HTERT RPE-1 (cell line): ENCODE results near the gene ZNF366.

Source experiments
- in situ Hi-C: fragments of 300-500 bp; cut with MboI; formaldehyde crosslinking; loops from 4 replicates; pipeline ENCODE4 v1.14.3; 2020; ENCODE audit warnings: low sequenced_read_pairs

The ZNF366 gene

GRCh38 chr5:72472031-72472430 lies 35.2 kb downstream of the ZNF366 start:
- in situ Hi-C loops = no loop called here

DNA sequence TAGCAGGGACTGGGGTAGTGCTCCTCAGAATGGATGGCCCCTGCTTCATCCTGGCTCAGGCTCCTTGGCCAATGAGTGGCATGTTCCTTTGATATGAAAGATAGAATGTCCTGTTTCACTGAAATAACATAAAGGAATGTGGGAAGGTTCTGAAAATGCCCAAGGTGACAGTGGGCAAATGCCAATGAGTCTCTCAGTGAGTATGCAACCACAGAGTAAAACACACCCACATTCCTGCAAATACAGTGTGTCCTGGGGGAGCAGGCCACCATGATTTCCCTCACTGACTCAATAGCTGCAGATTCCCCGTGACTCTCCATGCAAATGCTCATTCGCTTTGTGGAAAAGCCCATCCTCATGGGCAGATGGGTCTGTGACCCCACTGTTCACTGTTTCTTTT lies 36.4 kb downstream of the ZNF366 start:
- in situ Hi-C loops = no loop called here

DNA sequence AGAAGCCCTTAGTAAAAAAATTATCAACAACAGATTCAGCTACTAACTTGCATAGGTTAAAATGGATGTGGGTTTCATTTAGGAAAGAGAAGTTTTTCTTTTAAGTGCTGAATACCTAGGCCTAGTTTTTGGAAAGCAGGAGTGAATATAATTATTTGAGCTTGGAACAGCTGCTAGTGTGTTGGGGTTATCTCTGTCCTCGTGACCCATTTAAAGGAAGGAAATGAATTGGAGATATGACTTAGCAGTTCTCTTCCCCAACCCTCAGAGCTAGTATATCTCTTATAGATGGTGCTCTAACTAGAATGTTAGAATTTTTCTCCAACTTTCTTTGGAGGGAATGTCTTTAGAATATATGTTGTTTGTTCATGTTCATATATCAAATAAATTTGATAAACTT lies 38.6 kb downstream of the ZNF366 start:
- in situ Hi-C loops = no loop called here

DNA sequence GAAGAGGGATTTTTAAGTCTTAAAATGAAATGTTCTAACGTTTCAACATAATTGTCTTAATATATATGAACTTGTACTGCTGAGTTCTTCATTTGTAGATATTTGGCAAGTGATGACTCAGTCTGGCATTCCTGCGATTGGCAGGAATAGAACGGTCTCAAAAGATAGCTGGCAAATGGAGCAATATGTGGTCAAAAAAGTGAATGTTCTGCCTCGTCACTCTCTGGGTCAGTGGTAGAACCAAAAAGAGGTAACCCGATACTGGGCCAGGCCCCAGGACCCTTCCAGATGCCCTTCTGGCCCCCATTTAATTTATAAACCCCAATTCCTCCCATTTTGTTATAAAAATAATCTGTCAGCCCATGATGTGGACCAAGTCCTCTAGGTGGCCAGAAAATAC lies 39.2 kb downstream of the ZNF366 start:
- in situ Hi-C loops = no loop called here

DNA sequence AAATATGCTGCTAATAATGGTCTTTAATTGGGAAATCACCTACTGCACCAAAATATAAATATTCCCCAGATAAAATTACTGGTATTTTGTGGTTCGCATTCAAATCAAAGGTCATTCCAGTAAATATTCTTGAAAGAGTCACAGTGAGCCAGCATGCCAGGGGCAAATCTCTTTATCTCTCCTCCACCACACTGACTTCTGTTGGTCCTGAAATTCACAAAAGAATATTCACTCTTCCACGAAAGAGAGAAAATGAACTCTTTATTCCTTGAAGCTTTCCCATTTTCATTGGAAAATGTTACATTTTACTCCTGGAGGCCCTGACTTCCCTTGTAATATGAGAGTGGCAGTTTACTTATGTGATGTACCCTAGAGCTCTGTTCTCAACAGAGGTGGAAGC lies 39.7 kb downstream of the ZNF366 start:
- in situ Hi-C loops = no loop called here

- in situ Hi-C loops = no loop called here
These were observed 41.3 kb downstream of the ZNF366 start for GRCh38 chr5:72465601-72466563.

- in situ Hi-C loops = no loop called here
These were observed 42.1 kb downstream of the ZNF366 start for GRCh38 chr5:72465066-72465465.

GRCh38 chr5:72464071-72464470 lies 43.1 kb downstream of the ZNF366 start:
- in situ Hi-C loops = no loop called here

DNA sequence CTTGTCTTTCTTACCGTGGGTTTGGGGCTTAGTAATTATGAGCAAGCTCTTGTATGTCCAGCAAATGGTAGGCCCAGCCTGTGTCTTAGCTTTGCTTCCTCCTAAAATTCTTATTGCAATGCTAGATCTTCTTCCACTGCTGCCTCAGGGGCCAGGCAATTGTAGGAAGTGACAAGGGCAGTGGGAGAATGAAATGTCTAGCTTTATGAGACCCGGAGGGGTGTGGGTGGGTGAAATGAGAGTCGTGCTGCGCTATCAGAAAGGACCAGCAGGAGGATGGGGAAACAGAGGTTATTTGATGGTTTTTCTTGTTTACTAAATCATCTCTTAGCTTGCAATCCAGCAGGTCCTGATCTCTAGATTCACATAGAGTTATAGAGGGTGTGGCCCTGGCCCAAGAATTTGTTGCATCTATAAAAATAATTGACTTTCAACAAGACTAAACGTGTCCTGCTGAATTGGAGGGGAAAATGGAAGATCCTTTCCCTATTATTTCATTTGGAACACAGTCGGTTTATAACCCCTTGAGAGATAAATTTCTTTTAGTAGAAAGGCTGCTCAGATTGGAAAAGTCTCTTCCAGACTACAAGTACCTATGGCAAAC lies 43.7 kb downstream of the ZNF366 start:
- in situ Hi-C loops = no loop called here

DNA sequence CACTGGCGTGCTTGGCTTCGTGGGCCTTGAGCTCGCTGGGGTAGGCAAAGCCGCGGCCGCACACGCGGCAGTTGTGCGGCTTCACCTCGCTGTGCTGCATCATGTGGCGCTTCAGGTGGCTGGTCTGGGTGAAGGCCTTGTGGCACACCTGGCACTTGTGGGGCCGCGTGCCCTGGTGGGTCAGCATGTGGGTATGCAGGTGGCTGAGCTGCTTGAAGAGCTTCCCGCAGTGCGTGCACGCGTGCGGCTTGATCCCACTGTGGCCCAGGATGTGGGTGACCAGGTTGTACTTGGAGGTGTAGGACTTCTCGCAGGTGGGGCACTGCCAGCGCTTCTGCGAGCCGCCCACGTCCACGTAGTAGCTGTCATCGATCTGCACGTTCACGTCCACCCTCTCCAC lies 46.8 kb downstream of the ZNF366 start:
- in situ Hi-C loops = no loop called here

- in situ Hi-C loops = no loop called here
These were observed 47.3 kb downstream of the ZNF366 start for GRCh38 chr5:72459913-72460312.

DNA sequence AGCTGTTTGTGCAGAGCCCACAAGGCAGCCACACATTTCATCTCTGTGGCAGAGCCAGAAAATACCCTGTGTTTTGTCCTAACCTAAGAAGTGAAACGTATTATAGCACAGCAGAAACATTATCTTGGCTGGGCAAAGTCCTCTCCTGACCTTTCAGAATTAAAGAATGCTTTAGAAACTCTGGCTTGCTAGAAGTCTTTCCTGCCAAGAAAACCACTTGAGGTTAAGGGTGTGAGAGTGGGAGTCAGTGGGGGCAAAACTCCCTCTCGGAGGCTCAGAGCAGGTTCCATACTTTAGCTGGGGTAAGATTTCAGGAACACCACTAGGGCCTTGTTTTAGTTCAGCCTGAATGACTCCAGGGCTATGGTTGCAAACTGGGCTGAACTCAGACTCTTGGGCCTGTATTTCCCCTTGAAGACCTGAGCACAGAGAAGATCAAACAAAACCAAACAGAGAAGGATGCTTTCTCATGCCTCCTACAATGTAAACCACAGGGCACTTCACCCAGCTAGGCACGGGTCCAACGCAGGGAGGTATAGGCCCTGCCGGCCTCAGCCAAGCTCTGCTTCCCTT lies 48.0 kb downstream of the ZNF366 start:
- in situ Hi-C loops = no loop called here

DNA sequence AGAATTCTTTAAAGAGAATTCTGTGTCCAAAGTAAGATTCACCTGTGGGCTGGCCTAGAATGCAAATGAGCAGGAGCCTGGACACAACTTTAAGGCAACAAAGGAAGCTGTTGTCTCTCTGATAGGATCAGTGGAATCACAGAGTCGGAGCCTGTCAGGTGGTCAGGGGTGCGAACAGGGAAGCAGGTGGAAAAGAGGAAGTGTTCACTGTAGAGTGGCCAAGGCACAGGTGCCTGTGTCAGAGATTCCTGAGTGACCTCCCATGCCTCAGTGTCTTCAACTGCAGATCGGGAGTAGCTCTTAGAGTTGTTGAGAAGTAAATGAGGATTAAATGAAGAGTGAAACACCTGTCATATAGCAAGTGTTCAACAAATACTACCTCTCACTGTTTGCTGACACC lies 48.8 kb downstream of the ZNF366 start:
- in situ Hi-C loops = no loop called here

GRCh38 chr5:72457491-72457890 lies 49.7 kb downstream of the ZNF366 start:
- in situ Hi-C loops = no loop called here

GRCh38 chr5:72456391-72457074 lies 50.7 kb downstream of the ZNF366 start:
- in situ Hi-C loops = no loop called here

DNA sequence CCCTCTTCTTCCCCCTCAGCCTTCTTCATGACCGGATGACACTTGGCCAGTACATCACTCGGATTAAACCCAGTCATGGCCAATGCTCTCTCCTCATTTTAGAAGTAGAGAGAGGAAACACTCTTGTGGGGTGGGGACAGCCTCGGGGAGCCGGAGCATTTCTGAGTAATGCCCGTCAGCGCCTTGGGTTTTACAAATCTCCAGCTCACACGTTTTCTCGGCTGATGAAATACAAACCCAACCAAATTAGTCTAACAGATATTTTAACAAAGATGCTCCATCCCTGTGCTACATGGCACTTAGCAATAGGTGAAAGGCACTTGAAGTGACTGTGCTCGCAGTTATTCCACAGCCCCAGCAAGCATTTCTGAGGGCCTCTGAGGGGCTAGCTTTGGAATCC lies 51.7 kb downstream of the ZNF366 start:
- in situ Hi-C loops = no loop called here

GRCh38 chr5:72454996-72455395 lies 52.2 kb downstream of the ZNF366 start:
- in situ Hi-C loops = no loop called here

- in situ Hi-C loops = no loop called here
These were observed 53.9 kb downstream of the ZNF366 start for GRCh38 chr5:72453246-72453775.

DNA sequence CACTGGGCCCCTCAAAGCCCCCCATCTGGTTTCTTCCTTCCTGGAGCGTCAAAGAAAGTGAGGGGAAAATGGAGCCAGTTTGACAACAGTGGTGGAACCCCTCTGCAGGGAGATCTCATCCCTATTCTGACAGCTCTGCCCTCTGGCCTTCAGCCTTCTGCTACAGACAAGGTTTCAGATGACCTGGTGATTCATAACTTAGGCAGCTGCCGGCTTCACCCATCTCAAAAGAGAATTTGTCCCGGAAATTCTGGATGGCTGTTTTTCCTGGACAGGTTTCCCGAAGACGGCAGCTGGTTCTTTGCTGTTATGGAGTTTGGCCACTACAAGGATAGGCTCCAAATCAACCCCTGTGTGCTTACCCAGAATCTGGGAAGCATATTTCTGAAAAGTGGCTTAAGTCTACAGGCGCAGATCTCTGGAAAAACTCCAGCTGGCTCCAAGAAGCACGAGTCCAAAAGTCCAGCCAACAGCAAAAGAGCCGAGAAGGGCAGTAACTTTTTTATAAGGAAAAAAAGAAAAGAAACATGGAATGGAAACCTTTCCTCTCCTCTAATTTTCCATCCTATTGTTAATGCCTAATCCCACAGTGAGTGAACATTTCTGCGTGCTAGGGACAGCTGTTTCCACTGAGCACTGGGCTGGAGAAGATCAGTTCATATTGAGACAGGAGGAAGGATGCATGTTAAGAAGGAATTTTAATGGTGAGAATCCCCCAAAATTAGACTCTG lies 54.5 kb downstream of the ZNF366 start:
- in situ Hi-C loops = no loop called here

- in situ Hi-C loops = no loop called here
These were observed 55.3 kb downstream of the ZNF366 start for GRCh38 chr5:72451741-72452505.
